ENCODE results near the gene MLLT3. TPM values are rescaled to one million over a fixed set of nuclear protein-coding genes. Genes with fewer than 3 reads are reported as not detected.

Gene MLLT3
- total RNA-seq, 1 donor from 2014 or later: 53.7 TPM

GRCh38 chr9:20426019-20426418, 196.3 kb downstream of the MLLT3 start:
- Mint-ChIP-seq H3K9me3 (no peaks in the 10 kb centered on the region), H3K36me3 (ENCODE audit: low read depth) (no peaks in the 10 kb centered on the region), H3K4me3 (no peak overlapping the region), H3K27ac (ENCODE audit: unreplicated experiment) (no peak overlapping the region), H3K27me3 (ENCODE audit: low read depth) (no peaks in the 10 kb centered on the region), H3K4me1 (peaks cover 4% of the 10 kb centered on the region)
- no peak for DNase-seq (ENCODE audit: low read depth, low spot score)
- no peak for TF ChIP-seq CTCF (conservative IDR thresholded peaks at IDR 0.05)

DNA sequence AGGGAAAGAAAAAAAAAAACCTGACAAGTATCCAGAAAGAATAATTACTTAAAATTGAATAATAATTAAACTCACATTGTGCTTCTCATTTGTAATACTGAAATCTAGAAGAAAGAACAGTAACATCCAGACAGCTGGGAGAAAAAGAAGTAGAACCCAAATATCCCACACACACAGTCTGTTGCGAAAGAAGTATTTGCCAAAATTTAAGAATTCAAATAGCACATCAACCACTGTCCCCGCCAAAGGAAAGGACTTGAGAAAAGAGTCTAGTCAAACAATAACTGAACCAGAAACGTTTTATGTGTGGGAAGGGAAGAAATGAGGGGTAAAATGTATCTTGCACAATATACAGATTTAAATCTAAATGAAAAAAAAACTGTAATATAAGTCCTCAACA, 202.8 kb downstream of the MLLT3 start:
- no peaks in the 10 kb centered on the region for H3K4me1 Mint-ChIP-seq
- no peaks in the 10 kb centered on the region for H3K9me3 Mint-ChIP-seq
- H3K36me3 Mint-ChIP-seq (ENCODE audit: low read depth): no peaks in the 10 kb centered on the region
- no peak overlapping the region for H3K4me3 Mint-ChIP-seq
- no peak overlapping the region for H3K27ac Mint-ChIP-seq (ENCODE audit: unreplicated experiment)
- TF ChIP-seq CTCF (conservative IDR thresholded peaks at IDR 0.05): no peak
- no peaks in the 10 kb centered on the region for H3K27me3 Mint-ChIP-seq (ENCODE audit: low read depth)
- no peak for DNase-seq (ENCODE audit: low read depth, low spot score)

DNA sequence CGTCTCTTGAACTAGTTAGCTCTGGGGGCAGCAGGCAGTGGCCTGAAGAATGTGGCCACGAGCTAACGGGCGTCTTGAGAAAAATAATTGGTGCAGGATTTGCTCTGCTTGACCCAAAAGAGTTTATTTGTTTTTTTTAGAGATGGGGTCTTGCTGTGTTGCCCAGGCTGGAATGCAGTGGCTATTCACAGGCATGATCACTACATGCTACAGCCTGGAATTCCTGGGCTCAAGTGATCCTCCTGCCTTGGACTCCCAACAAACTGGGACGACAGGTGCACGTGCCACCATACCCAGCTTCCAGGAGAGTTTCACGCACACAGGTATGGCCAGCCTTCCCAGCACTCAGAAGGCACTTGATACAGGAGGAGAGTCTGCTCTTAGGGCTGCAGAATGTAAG, 203.8 kb downstream of the MLLT3 start:
- Mint-ChIP-seq H3K9me3 (no peaks in the 10 kb centered on the region), H3K27ac (ENCODE audit: unreplicated experiment) (no peak overlapping the region), H3K4me1 (no peaks in the 10 kb centered on the region), H3K4me3 (no peak overlapping the region), H3K36me3 (ENCODE audit: low read depth) (peaks cover 5% of the 10 kb centered on the region), H3K27me3 (ENCODE audit: low read depth) (no peaks in the 10 kb centered on the region)
- DNase-seq (ENCODE audit: low read depth, low spot score): no peak
- no peak for TF ChIP-seq CTCF (conservative IDR thresholded peaks at IDR 0.05)

GRCh38 chr9:20417373-20418080, 204.8 kb downstream of the MLLT3 start:
- no peak overlapping the region for H3K4me3 Mint-ChIP-seq
- H3K4me1 Mint-ChIP-seq: no peaks in the 10 kb centered on the region
- no peaks in the 10 kb centered on the region for H3K9me3 Mint-ChIP-seq
- no peak for TF ChIP-seq CTCF (conservative IDR thresholded peaks at IDR 0.05)
- no peak for DNase-seq (ENCODE audit: low read depth, low spot score)
- H3K36me3 Mint-ChIP-seq (ENCODE audit: low read depth): peaks cover 6% of the 10 kb centered on the region
- no peak overlapping the region for H3K27ac Mint-ChIP-seq (ENCODE audit: unreplicated experiment)
- H3K27me3 Mint-ChIP-seq (ENCODE audit: low read depth): no peaks in the 10 kb centered on the region

DNA sequence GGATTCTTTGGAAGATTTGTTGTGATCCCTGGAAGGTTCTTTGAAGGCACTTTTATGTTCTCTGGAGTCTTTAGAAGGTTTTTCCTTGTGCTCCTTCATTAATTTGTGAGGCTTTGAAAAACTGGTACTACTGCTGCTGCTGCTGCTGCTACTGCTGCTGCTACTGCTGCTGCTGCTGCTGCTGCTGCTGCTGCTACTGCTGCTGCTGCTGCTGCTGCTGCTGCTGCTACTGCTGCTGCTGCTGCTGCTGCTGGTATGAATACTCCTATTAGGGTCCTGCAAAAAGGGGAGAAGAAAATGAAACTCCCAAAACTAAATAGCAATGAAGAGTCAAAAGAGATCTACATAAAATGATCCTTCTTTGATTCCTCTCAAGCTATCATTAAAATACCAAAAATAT, 208.1 kb downstream of the MLLT3 start:
- Mint-ChIP-seq H3K4me1 (peaks cover under 1% of the 10 kb centered on the region), H3K4me3 (no peak overlapping the region), H3K27me3 (ENCODE audit: low read depth) (no peaks in the 10 kb centered on the region), H3K27ac (ENCODE audit: unreplicated experiment) (no peak overlapping the region), H3K9me3 (no peaks in the 10 kb centered on the region), H3K36me3 (ENCODE audit: low read depth) (peaks cover 6% of the 10 kb centered on the region)
- TF ChIP-seq CTCF (conservative IDR thresholded peaks at IDR 0.05): no peak
- DNase-seq (ENCODE audit: low read depth, low spot score): no peak

Data from neural crest cell (in vitro differentiated cells).